ENCODE data around the gene MAST2.

DNA sequence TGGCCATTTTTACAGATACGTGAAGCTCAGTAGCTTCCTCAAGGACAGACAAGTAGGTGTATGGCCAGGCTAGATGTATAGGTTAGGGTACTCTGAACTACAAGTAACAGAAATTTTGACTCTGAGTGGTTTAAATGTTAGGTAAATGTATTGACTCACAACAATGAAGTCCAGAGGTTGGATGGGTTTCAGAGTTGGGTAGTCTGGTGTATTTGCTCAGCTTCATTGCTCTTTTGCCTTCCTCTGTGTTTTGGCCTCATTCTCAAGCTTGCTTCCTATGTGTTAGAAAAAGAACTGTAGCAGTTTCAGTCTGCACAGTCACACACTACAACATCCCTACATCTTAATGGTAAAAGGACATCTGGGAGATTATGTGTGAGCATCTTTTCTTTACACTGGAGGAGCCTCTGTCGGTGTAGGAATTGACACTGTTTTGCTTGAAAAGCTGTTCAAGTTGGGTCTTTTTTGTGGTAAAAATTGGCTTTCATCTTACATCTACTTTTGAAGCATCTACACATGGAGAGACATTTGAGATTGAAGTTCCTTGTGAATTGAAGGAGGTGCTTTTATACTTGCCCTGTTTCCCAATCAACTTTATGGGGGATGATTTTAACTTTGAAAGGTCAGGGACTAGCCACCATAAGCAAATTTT, 64.4 kb downstream of the MAST2 start:
- no peak for TF ChIP-seq CTCF (IDR thresholded peaks at IDR 0.05; ENCODE audit: low read length)
- TF ChIP-seq EZH2phosphoT487 (IDR thresholded peaks at IDR 0.05; ENCODE audit: low read length), result no peak
